ENCODE measurements around the gene IFFO2. TPM values are rescaled to one million over a fixed set of nuclear protein-coding genes. Genes with fewer than 3 reads are reported as not detected.

Gene IFFO2
- total RNA-seq: 34.6 TPM

- H3K9me3 ChIP-seq: no peaks in the 10 kb centered on the region
- intact Hi-C loops (cut with DNase I): loop anchor here (5.0 kb wide), 1 partner anchor 34 kb away; no protein-coding TSS in a partner anchor
- H3K4me3 ChIP-seq: peak within 1 kb of the TSS; percentile 77 to 100
- peak within 1 kb of the TSS; percentile 87 for H3K27ac ChIP-seq
- H3K27me3 ChIP-seq: no peaks in the 10 kb centered on the region
- no peaks in the 10 kb centered on the region for H3K36me3 ChIP-seq
- peak; percentile 73 to 97 for TF ChIP-seq POLR2A (IDR thresholded peaks at IDR 0.05)
- TF ChIP-seq, protein P1, sequence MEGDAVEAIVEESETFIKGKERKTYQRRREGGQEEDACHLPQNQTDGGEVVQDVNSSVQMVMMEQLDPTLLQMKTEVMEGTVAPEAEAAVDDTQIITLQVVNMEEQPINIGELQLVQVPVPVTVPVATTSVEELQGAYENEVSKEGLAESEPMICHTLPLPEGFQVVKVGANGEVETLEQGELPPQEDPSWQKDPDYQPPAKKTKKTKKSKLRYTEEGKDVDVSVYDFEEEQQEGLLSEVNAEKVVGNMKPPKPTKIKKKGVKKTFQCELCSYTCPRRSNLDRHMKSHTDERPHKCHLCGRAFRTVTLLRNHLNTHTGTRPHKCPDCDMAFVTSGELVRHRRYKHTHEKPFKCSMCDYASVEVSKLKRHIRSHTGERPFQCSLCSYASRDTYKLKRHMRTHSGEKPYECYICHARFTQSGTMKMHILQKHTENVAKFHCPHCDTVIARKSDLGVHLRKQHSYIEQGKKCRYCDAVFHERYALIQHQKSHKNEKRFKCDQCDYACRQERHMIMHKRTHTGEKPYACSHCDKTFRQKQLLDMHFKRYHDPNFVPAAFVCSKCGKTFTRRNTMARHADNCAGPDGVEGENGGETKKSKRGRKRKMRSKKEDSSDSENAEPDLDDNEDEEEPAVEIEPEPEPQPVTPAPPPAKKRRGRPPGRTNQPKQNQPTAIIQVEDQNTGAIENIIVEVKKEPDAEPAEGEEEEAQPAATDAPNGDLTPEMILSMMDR (IDR thresholded peaks at IDR 0.05): no peak
- peak; percentile 77 to 95 for TF ChIP-seq POLR2AphosphoS5 (IDR thresholded peaks at IDR 0.05; ENCODE audit: insufficient read depth in 1 of 2, low read depth in 1 of 2)
- peaks cover 49% of the 10 kb centered on the region for H3K4me1 ChIP-seq
- peak in 1 of 2 donors; percentile 96 for DNase-seq (ENCODE audit: extremely low spot score in 2 of 2)
These were observed at the start of gene IFFO2 for GRCh38 chr1:18956193-18957135. Gene IFFO2, minus strand, starts transcription at chr1:18956676. Its CDS starts 344 bp downstream, at chr1:18956332.

DNA sequence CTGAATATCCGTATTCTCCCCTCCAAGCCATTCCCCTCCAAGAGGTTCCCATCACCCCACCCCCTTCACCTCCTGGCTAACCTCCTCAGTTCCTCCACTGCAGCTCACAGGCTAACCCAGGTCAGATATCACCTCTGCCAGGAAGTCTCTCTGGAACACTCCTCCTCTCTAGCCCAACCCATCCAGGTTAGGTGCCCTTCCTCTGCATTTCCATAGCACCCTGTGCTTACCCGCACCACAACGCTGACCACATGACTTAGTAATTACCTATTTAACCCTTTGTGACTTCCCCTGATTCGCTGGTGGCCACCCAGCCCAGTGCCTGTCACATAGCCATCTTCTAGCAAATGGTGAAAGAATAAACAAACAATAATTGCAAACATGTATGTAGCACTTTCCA is 49.5 kb upstream of the IFFO2 start:
- H3K27me3 ChIP-seq: no peaks in the 10 kb centered on the region
- H3K27ac ChIP-seq: no peak overlapping the region
- H3K9me3 ChIP-seq: no peaks in the 10 kb centered on the region
- intact Hi-C loops (cut with DNase I): no loop called here
- no peak for TF ChIP-seq POLR2A (IDR thresholded peaks at IDR 0.05)
- TF ChIP-seq POLR2AphosphoS5 (IDR thresholded peaks at IDR 0.05; ENCODE audit: insufficient read depth in 1 of 2, low read depth in 1 of 2): no peak
- TF ChIP-seq, protein P1 (IDR thresholded peaks at IDR 0.05): no peak
- H3K4me3 ChIP-seq: no peak overlapping the region
- peaks cover 11% of the 10 kb centered on the region for H3K4me1 ChIP-seq
- DNase-seq (ENCODE audit: extremely low spot score in 2 of 2): peak; percentile 69 to 81
- no peaks in the 10 kb centered on the region for H3K36me3 ChIP-seq

DNA sequence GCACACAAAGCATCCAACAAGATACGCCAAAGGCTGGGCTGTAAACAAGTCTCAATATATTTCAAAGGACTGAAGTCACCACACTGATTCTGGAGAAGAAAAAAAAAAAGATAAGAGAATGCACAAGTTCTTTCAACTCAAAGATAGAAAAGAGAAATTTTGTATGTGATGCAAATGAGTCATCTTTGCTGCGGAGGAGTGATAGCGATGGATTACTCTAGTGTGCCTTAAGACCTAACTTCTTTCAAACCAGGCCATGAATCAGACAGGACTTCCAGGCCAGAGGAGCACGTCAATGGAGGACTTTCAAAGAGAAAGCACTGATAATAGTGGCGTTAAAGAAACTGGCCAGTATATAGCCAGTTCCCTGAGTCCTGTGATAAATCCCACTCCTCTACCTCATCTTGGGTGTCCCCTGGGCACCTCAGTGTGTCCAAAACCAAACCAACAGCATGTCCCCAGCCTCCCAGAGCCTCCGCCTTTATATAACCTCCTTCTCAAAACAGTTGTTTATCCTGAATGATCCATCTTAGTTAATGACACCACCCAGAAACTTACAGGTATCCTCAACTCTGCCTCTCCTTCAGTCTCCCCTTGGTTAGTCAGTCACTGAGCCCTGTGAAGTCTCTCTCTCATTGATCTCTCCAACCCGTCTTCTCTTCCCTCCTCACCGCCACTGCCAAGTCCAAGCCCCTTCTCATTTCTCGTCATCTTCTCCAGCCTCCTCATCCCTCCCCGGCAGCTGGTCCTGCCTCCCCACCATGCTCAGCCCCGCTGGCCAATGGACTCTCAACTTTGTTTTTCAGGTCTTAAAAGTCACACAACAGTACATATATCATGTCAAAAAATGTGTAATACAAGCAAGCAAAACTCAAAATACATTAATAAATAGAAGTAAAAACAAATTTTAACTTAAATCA is 47.2 kb upstream of the IFFO2 start:
- H3K36me3 ChIP-seq: no peaks in the 10 kb centered on the region
- no peak for TF ChIP-seq POLR2A (IDR thresholded peaks at IDR 0.05)
- no peak for TF ChIP-seq POLR2AphosphoS5 (IDR thresholded peaks at IDR 0.05; ENCODE audit: insufficient read depth in 1 of 2, low read depth in 1 of 2)
- TF ChIP-seq, protein P1 (IDR thresholded peaks at IDR 0.05): no peak
- DNase-seq (ENCODE audit: extremely low spot score in 2 of 2): peak; percentile 25 to 40
- H3K9me3 ChIP-seq: no peaks in the 10 kb centered on the region
- no peaks in the 10 kb centered on the region for H3K27me3 ChIP-seq
- intact Hi-C loops (cut with DNase I): no loop called here
- no peak overlapping the region for H3K4me3 ChIP-seq
- H3K27ac ChIP-seq: no peak overlapping the region
- H3K4me1 ChIP-seq: peaks cover 8% of the 10 kb centered on the region

GRCh38 chr1:19000065-19000464 is 43.6 kb upstream of the IFFO2 start:
- no peaks in the 10 kb centered on the region for H3K9me3 ChIP-seq
- H3K27me3 ChIP-seq: no peaks in the 10 kb centered on the region
- intact Hi-C loops (cut with DNase I): no loop called here
- H3K4me3 ChIP-seq: no peak overlapping the region
- peaks cover 18% of the 10 kb centered on the region for H3K4me1 ChIP-seq
- TF ChIP-seq, protein P1 (IDR thresholded peaks at IDR 0.05): no peak
- TF ChIP-seq POLR2AphosphoS5 (IDR thresholded peaks at IDR 0.05; ENCODE audit: insufficient read depth in 1 of 2, low read depth in 1 of 2) (no peak), POLR2A (IDR thresholded peaks at IDR 0.05) (no peak)
- H3K36me3 ChIP-seq: no peaks in the 10 kb centered on the region
- H3K27ac ChIP-seq: no peak overlapping the region
- DNase-seq (ENCODE audit: extremely low spot score in 2 of 2): peak in 1 of 2 donors; percentile 14
